HEK293 (cell line): ENCODE data around the gene CLINT1.

Experiments
- ZNF274 ChIP-seq, 2 experiments: fragments of 200-500 bp in 1 of 2; fragments of 450-650 bp in 1 of 2; sonication (Bioruptor generic) in 1 of 2; formaldehyde crosslinking in 1 of 2; IDR thresholded peaks; 2 replicates each; pipeline versions ENCODE4 v1.5.1 to v1.6.1; 2014 to 2016; ENCODE audit warnings: borderline replicate concordance in 1 of 2, inconsistent platforms in 1 of 2, low read length in 1 of 2, missing biosample characterization in 1 of 2, missing genetic modification characterization in 1 of 2
- ZNF416 ChIP-seq: fragments of 450-650 bp; formaldehyde crosslinking; IDR thresholded peaks from 2 replicates; pipeline ENCODE4 v1.5.1; 2016; ENCODE audit warnings: missing biosample characterization, missing genetic modification characterization
- TF ChIP-seq, protein P1 (sequence below): fragments of 450-650 bp; formaldehyde crosslinking; IDR thresholded peaks from 2 replicates; pipeline ENCODE4 v1.5.1; 2016; ENCODE audit warnings: missing biosample characterization, missing genetic modification characterization, borderline replicate concordance
- TF ChIP-seq, protein P2 (sequence below): fragments of 450-650 bp; formaldehyde crosslinking; IDR thresholded peaks from 2 replicates; pipeline ENCODE4 v1.5.1; 2016; ENCODE audit warnings: missing biosample characterization, missing genetic modification characterization

DNA sequence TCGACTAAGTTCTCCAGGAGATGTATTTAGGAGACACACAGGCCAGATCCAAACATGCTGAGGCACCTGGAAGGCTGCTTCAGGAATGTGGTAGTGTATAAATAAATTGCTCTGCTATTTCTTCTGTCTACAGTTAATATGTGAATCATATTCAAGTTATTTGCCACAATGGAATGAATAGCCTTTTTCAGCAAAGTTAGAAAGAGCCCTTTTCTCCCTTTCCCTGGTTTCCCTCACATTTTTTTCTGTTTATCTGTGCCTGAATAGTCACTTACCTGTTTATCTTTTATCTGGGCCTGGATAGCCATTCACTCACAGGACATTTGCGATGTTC, 44.1 kb upstream of the CLINT1 start:
- TF ChIP-seq, protein P1, sequence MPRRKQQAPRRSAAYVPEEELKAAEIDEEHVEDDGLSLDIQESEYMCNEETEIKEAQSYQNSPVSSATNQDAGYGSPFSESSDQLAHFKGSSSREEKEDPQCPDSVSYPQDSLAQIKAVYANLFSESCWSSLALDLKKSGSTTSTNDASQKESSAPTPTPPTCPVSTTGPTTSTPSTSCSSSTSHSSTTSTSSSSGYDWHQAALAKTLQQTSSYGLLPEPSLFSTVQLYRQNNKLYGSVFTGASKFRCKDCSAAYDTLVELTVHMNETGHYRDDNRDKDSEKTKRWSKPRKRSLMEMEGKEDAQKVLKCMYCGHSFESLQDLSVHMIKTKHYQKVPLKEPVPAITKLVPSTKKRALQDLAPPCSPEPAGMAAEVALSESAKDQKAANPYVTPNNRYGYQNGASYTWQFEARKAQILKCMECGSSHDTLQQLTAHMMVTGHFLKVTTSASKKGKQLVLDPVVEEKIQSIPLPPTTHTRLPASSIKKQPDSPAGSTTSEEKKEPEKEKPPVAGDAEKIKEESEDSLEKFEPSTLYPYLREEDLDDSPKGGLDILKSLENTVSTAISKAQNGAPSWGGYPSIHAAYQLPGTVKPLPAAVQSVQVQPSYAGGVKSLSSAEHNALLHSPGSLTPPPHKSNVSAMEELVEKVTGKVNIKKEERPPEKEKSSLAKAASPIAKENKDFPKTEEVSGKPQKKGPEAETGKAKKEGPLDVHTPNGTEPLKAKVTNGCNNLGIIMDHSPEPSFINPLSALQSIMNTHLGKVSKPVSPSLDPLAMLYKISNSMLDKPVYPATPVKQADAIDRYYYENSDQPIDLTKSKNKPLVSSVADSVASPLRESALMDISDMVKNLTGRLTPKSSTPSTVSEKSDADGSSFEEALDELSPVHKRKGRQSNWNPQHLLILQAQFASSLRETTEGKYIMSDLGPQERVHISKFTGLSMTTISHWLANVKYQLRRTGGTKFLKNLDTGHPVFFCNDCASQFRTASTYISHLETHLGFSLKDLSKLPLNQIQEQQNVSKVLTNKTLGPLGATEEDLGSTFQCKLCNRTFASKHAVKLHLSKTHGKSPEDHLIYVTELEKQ (tag by site-specific recombination): no peak
- no peak for TF ChIP-seq ZNF274 (IDR thresholded peaks at IDR 0.05; ENCODE audit: low read length)
- no peak for TF ChIP-seq ZNF274 (tag by site-specific recombination; IDR thresholded peaks at IDR 0.05; ENCODE audit: borderline replicate concordance)
- TF ChIP-seq, protein P2, sequence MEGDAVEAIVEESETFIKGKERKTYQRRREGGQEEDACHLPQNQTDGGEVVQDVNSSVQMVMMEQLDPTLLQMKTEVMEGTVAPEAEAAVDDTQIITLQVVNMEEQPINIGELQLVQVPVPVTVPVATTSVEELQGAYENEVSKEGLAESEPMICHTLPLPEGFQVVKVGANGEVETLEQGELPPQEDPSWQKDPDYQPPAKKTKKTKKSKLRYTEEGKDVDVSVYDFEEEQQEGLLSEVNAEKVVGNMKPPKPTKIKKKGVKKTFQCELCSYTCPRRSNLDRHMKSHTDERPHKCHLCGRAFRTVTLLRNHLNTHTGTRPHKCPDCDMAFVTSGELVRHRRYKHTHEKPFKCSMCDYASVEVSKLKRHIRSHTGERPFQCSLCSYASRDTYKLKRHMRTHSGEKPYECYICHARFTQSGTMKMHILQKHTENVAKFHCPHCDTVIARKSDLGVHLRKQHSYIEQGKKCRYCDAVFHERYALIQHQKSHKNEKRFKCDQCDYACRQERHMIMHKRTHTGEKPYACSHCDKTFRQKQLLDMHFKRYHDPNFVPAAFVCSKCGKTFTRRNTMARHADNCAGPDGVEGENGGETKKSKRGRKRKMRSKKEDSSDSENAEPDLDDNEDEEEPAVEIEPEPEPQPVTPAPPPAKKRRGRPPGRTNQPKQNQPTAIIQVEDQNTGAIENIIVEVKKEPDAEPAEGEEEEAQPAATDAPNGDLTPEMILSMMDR: no peak
- TF ChIP-seq ZNF416 (tag by site-specific recombination): no peak
